NCI-H2227 (cell line): ENCODE results near the gene MEIOB.

Source experiments
- DNase-seq: peaks from one replicate; lab custom pipeline; 2025; ENCODE audit not compliant: unreplicated experiment; lab: John Stamatoyannopoulos, UW

MEIOB gene

DNA sequence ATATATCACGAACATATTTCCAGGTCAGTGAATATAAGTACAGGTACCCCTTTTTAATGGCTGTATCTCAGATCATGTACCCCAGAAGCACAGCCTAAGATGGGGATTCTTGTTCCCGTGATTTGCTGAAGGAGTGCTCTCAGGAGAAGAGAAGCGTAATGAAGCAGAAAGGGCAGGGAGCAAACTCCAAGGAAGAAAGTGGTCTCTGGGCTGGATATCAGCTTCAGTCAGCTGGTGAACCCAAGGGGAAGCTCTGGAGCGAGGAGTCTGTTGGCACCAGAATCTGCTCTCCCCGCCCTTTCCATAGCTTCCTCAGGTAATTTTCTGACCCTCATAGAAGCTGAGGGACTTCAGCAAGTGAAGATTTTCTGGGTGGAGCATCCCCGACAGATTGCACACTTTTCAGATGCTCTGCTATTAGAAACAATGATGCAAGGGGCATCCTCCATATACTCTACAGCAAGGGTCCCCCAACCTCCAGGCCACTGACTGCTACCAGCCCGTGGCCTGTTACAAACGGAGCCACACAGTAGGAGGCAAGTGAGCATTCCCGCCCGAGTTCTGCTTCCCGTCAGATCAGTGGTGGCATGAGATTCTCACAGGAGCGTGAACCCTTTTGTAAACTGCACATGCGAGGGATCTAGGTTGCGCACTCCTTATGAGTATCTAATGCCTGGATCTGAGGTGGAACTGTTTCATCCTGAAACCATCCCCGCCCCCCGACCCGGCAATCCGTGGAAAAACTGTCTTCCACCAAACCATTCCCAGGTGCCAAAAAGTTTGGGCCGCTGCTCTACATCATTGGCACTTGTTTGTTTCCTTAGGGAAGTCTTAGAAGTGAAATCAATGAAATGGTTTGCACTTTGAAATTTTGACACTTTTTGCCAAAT is 40.5 kb downstream of the MEIOB start:
- no peak for DNase-seq

DNA sequence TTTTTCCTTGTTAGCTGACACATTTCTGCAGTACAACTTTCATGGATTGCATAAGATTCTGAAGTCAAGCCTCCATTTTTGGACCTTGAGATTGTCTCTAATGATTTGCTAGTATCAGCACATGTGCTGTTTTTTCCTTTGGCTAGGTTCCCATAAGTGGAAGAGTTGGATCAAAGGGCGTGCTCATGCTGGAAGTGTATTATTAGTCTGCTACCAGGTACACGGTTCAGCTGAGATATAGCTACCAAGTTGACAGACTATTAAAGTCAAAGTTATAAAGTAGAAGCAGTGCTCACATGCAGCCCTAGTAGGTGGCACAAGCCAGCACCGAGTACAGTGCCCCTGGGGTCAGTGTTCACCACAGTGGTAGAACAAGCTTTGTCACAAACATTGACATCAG is 41.8 kb downstream of the MEIOB start:
- no peak for DNase-seq

DNA sequence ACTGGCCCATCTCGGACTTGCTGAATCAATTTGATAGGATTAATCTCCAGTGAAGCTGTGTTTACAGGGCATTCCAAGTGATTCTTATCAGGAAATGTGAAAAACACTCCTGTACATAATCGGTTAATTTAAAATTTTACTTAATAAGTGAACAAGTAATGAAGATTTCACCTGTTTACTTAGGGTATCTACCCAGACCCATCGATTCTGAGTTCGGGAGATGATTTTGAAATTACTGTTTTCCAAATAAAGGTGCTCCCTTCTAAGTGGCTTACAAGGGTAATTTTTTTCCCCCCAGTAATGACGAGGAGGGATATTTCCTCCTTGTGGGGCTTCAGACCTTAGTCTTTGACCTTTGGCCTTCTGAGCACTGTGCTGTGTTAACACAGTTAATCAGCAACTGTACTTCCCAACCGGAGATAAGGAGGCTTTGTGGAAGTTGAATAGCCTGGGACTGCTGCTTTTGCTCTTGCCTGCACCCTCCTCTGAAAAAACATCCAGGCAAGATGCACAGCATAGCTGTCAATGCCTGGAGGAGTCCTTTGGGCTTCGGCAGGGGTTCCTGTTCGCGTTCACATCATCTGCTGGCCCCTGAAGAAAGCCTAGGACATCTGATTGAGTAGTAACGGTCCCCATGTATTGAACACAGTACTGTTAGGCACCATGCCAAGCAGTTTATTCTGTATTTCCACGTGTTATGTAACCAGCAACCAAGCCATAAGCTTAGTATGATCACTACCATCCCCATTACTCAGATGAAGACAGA is 43.1 kb downstream of the MEIOB start:
- no peak for DNase-seq

DNA sequence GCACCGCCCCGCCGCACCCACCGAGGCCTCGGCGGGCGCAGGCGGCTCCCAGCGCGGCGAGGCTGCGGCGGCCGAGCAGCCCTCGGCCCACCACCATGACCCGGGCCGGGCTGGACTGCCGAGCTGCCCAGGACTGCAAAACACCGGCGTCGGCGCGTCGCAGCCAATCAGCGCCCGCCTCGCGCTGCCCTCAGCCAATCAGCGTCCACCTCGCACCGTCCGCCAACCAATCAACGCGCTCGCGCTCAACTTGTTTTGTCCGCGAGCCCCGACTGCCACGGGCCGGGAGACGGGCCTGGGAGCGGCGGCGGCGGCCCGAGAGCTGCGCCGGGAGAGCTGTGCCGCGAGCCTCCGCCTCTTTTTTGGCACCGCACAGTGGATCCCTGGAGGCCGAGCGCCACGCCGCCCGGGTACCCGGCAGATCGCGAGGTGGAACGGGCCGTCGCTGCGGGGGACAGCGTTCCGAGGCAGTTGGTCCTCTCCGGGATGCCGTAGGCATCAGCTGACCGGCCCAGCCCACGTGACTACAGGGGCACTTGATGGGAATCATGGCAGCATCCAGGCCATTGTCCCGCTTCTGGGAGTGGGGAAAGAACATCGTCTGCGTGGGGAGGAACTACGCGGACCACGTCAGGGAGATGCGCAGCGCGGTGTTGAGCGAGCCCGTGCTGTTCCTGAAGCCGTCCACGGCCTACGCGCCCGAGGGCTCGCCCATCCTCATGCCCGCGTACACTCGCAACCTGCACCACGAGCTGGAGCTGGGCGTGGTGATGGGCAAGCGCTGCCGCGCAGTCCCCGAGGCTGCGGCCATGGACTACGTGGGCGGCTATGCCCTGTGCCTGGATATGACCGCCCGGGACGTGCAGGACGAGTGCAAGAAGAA is 45.0 kb downstream of the MEIOB start, which contains the start of the genes FAHD1 and HAGH:
FAHD1 (plus strand) TSS at position 516 of the 883 bp plus-strand sequence; CDS start at position 549, 33 bp downstream.
HAGH (minus strand) TSS at position 135 of the 883 bp plus-strand sequence; CDS start at position 97, 38 bp downstream.
- DNase-seq, result peak; percentile 96

DNA sequence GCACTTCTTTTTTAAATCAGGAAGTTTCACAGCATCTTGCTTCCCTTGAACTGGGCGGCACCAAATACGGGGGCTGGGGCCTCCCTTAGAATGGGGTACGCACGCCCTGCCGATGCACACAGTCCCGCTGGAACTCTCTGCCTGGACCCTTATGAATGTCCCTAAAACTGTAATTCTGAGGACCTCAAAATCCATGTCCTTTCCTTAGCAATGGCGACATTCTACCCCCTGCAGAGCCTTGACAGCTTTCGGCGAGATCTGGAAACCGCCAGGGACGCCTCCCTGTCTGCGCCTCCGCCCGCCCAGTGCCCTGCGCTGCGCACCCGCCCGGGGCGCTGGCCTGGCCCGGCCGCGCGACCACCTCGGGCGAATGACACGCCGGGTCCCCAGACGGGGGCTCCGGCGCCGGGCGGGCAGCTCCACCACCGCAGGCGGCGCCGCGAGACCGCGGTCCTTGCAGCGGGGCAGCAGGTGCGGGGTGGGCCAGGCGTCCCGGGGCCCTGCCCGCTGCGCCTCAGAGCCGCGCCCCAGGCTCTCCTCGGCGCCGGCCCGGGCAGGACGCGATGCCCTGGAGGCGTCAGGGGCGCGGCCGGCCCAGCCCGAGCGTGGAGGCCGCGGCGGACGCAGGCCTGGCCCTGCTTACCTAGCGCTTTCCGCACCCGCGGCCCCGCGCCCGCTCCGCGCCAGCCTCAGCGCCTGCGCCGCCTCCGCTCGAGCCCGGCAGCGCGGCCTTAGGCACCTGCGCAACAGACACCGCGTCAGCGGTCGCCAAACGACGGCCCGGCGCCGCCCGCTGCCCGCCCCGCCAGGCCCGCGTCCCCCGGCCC is 45.9 kb downstream of the MEIOB start:
- peak; percentile 88 for DNase-seq

- DNase-seq, result no peak
Observed at GRCh38 chr16:1825381-1825863, 46.5 kb downstream of the MEIOB start.

GRCh38 chr16:1823821-1824220 is 48.1 kb downstream of the MEIOB start:
- no peak for DNase-seq

- no peak for DNase-seq
Observed at GRCh38 chr16:1822801-1823200, 49.2 kb downstream of the MEIOB start.

DNA sequence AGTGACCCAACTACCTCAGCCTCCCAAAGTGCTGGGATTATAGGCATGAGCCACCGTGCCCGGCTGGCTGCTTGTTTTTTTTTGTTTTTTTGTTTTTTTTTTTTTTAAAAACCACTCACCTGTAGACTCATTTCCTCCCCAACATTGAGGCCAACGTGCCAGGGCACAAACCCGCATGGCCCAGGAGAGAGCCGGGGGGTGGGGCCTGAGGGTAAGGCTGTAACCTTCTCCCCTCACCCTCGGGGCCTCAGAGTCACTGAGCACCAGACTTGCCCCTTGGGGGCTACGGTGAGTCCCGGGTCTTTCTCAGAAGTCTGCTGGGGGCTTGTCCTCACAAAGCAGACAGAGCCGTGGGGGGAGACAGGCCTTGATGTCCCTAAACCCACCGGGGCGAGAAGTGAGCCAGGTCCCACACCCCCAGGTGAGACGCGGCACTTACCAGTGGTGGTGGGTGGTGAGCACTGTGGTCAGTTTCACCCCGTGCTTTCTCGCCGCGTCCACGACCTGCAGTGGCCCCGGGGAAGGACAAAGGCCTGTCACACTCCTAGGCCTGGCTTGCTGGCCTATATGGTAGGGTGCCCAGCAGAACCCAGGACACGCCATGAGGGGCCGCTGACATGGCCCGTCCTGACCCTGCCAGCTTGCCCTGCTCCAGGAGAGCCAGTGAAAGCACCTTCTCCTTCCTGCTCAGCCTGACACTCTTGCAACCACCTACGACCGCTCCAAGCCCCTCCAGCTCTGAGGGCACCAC is 49.9 kb downstream of the MEIOB start:
- DNase-seq, result no peak

DNA sequence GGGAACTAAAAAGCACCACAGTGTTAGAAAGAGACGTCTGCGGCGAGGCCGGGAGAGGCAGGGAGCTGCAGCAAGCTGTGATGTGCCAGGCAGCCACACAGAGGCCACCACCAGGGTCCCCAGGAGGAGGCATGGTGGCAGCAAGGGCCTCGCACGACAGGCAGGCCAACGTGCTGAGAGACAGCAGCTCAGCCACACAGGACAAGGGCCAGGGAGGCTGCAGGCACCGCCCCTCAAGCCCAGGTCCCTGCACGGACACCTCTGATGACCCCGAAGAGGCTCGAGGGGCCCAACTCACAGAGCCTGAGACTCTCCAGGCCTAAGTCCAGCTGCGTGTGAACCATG is 51.0 kb downstream of the MEIOB start:
- DNase-seq, result no peak

GRCh38 chr16:1820096-1820945 is 51.6 kb downstream of the MEIOB start:
- no peak for DNase-seq

GRCh38 chr16:1819611-1820010 is 52.4 kb downstream of the MEIOB start:
- DNase-seq, result no peak

DNA sequence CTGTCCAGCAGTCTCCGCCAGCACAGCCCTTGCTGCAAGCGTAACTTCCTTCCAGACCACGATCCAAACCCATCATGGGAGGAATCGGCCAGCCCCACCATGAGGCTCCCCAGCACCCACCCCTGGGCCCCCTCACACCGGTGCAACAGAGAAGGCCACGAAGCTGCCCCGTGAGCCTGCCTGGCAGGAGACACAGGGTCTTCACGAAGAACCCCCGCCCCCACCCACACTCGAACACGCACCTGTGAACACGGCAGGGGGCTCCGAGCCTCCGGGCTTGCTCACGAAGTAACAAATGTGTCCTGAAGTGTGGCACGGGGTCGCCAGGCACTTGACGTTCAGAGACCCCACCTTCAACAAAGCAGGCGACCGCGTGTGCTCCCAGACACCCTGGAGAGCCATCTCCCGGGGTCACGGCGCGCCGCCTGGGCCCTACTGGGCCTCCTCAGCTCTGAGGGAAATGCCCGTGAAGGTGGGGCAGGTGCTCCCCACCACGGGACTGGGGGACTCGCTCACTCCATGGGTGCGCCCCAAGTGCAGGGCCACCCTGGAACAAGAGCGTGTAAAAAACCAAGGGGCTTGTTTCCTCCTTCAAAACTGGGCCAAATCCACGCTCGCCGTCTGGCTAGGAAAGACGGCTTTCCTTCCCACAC is 53.0 kb downstream of the MEIOB start:
- DNase-seq, result no peak

- DNase-seq, result no peak
Observed at GRCh38 chr16:1818204-1818872, 53.6 kb downstream of the MEIOB start.

DNA sequence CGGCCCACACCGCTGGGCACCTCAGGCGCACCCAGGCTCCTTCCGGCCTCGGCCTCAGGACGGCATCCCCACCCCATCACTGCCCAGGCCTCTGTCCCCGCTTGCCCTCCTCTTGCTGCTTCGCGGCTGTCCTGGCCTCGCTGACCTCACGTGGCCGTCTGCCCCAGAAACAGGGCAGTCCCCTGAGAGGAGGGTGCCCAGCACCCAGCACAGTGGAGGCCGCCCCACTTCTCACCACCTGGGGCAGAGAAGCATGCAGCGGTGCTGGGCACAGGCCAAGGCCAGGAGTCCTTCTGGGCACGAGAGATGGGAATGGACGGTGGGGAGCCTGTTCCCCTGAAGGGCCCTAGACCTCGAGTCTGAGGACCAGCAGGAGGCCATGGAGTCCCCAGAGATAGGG is 54.2 kb downstream of the MEIOB start:
- no peak for DNase-seq

DNA sequence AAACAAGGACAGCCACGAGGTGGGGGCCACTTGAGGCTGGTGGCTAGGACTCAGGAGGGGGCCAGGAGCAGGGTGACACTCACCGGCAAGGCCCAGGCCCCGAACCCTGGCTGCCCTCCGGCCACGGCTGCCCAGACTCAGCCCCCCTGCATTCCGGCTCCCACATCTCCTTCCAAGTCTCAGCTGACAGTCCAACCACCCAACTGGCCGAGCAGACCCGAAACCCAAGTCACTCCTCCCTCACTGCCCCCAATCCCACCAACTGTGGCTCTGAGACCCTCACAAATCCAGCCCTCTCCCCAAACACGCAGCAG is 54.7 kb downstream of the MEIOB start:
- no peak for DNase-seq

- no peak for DNase-seq
Observed at GRCh38 chr16:1816396-1817275, 55.3 kb downstream of the MEIOB start.
